NCI-H1048 (cell line): ENCODE data around the gene ZNF831.

ENCODE experiments used
- DNase-seq: peaks from one replicate; lab custom pipeline; 2025; lab: John Stamatoyannopoulos, UW

Gene ZNF831

GRCh38 chr20:59163631-59164530, at the start of gene ZNF831:
Gene ZNF831 (plus strand): TSS chr20:59163821. CDS start chr20:59191020, 27,199 bp downstream.
- DNase-seq: no peak

GRCh38 chr20:59117526-59117925, 46.1 kb upstream of the ZNF831 start:
- DNase-seq: no peak

DNA sequence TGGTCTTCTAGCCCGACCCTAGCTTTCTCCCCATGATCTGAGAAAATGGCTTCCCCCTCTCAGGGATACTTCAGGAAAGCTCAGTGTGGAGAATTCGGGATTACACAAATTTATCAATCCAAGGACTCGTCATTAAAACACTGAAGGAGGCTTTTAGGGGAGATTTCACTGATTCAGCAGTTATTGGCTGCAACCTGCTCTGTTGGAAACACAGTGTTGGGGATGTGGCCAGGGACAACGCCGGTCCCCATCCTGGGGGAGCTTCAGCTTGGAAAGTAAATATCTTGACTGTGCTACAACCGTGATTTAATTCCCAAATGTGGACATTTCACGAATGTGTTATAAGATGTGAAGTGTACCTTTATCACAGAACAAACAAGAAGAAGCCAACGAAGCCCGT, 44.8 kb upstream of the ZNF831 start:
- no peak for DNase-seq

GRCh38 chr20:59120491-59120890, 43.1 kb upstream of the ZNF831 start:
- DNase-seq: no peak

DNA sequence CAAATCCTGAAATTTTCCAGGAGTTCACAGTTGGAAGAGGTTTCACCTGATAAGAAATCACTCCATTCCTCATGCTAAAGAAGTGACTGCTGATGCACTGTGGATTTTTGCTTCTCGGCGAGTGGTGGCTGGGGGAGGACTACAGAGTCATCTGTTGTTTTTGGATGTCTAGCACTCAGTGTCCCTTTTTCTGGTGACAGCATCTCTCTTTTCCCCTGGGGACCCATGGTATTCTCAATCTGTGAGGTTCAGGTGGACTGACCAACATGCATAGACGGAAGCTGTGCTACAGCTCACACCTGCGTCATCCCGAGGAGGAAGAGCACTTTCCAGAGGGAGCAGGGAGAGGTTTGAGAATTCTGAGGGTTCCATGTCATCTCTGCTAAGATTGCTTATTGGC, 42.7 kb upstream of the ZNF831 start:
- no peak for DNase-seq

DNA sequence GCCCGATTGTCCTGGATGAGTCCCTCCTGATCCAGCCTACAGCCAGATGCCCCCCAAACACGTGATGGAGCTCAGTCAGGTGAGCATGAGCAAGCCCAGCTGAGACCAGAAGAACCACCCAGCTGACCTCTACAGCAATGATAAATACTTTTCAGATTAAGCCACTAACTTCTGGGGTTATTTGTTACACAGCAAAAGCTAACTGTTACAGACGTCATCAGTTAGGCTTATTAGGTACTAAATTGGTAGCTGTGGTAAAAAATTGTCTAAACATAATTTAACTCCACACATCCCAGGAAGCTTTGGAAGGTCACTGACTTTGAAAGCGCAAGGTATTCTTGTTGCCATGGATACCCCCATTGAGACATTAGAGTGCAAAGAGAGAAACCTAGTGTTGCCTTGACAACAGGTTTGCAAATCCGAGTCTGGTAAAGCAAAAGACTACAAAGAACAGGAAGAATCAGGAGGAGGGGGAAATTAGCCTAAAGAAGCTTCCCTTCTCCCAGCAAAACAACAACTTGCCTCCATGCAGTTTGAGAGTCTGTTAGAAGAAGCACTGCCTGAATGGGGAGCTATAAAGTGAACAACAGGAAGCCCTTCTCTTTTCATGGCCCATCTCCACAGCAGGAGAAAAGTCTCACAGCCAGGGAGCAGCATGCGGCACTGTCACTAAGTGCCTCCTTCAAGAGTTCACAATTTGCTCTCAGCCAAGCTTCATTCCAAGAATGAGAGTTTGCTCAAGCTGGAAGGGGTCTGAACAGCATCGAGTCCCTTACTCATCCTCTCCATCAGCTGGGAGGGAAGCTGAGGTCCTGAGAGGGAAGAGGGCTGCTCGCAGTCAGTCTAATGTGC, 41.7 kb upstream of the ZNF831 start:
- no peak for DNase-seq

- DNase-seq: no peak
Observed at GRCh38 chr20:59122566-59122919, 41.1 kb upstream of the ZNF831 start.

DNA sequence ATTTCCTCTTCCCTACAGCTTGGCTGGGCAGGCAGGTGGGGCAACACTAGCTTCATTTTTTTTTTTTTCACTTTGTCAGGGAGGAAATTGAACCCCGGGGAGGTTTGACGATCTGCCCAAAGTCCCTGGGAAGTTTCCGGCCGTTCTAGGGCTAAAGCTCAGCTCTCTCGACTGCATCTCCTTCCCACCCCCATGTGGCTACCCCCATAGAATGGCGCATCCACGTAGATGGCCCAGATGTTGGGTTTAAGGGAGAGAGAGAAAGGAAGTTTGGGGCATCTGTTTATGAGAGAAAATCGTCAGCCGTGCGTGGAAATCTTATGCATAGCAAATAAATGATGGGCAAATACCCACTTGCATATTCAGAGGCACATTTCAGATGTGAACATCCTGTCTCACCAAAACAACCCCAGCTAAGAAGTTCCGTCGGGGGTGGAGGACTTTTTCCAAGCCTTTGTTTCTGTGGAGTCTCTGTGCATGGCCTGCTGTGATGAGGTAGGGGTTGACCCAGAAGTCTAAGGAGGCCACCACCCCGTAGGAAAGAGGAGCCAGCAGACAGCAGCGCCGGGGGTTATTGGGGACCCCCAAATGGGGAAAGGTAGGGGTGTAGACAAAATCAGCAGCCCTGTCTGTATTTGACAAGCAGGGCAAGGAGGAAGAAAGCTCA, 40.5 kb upstream of the ZNF831 start:
- no peak for DNase-seq

- DNase-seq: no peak
Observed at GRCh38 chr20:59123678-59124255, 39.9 kb upstream of the ZNF831 start.

DNA sequence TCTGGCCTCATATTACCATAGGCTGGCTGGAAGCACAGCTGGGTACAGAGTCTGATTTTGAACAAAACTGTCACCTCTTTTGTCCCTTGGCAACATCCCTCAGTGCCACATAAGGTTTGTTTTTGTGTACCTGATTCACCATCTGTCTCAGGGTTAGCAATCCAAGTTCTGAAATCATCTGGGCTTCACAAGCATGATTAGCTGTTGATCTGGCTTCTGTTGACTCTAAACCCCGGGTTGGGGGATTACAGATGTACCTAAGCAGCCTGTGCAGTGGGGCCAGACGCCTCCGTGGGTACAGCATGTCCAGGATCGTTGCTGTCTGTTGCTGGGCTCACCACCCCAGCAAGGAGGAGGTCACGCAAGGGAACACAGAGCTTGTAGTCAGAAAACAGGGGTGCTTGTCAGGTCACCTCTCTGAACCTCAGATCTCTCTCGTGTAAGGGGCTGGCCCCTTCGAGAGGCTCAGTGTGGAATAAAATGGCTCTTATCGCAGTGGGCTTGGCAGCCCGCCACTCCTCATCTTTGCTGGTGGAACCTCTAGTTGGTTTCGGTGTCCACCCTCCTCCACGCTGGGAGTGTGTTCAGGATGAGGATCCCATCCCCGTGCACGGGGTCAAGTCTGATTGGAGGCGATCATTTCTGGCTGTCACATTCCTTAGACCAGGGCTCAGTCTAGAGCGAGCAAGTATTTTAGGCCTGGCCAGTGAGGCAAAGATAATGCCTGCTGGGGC, 39.2 kb upstream of the ZNF831 start:
- DNase-seq: no peak

DNA sequence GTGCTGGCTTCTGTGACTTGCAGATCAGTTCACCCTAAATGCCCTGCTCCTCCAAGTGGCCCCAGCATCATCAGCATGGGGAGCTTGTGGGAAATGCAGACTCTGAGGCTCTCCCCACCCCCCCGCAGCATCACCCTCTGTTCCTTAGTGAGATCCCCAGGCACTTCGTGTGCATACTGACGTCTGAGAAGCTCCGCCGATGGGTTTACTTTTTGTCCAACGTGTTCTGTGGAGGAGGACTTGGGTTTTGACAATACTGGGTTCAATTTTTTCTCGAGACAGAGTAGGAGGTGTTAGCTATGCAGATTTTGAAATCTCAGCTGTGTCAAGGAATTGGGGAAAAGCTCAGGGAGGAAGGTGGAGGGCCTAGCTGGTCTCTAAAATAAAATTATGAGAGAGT, 38.3 kb upstream of the ZNF831 start:
- no peak for DNase-seq

DNA sequence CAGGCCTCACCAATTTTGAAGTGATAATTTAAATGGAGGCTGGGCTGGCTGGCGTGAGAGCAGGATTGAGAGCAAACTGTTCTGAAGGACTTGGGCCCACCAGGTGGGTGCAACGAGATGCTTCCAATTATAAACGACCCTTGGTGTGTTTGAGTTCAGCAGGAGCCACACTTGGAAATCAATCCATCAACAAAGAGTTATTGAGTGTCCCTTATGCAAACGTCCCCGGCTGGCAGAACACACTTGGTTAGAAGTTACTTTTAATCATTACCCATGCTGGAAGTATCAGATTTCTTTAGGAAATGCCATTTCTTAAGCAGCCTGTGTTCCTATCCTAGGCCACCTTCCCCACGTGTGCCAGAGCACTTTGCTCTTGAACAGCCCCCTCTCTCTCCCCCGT, 37.8 kb upstream of the ZNF831 start:
- no peak for DNase-seq

DNA sequence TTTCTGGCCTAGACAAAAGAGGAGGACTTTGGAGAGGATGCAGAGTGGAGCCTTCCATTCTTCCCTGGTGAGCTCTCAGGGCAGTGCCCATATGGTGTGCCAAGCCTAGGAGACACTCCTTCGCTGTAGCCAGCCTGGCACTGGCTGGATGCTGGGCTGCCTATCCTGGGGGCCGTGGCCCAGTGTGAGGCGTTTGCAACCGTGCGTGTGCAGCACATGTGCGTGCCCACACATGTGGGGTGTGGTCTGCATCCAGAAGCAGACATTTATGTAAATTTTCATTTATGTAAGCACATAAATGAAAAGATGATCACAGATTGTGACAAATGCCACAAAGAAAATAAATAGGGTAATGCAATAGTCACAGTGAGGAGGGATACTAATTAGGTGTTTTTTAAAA, 35.8 kb upstream of the ZNF831 start:
- no peak for DNase-seq

- DNase-seq: no peak
Observed at GRCh38 chr20:59131551-59132285, 31.9 kb upstream of the ZNF831 start.

DNA sequence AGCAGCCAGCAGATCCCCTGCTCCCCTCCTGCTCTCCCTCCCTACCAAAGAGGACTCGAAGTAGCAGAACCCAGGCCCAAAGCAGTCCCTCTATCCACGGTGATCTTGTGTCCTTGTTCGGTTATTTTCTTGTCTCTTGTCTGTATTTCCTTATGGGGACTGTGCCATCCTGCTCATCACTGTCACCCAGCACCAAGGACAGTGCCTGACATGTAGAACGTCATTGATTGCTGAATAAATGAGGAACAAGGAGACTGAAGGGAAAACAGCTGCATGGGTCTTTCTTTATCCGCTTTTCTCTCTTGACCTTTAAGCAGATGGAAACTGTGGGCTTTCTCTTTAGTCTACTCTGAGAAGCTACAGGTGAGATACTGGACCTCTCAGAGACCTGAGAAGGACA, 29.4 kb upstream of the ZNF831 start:
- no peak for DNase-seq

- DNase-seq: no peak
Observed at GRCh38 chr20:59135093-59135492, 28.5 kb upstream of the ZNF831 start.

GRCh38 chr20:59136027-59136426, 27.6 kb upstream of the ZNF831 start:
- DNase-seq: no peak

GRCh38 chr20:59137532-59137931, 26.1 kb upstream of the ZNF831 start:
- DNase-seq: no peak

GRCh38 chr20:59138114-59138748, 25.4 kb upstream of the ZNF831 start:
- DNase-seq: no peak

DNA sequence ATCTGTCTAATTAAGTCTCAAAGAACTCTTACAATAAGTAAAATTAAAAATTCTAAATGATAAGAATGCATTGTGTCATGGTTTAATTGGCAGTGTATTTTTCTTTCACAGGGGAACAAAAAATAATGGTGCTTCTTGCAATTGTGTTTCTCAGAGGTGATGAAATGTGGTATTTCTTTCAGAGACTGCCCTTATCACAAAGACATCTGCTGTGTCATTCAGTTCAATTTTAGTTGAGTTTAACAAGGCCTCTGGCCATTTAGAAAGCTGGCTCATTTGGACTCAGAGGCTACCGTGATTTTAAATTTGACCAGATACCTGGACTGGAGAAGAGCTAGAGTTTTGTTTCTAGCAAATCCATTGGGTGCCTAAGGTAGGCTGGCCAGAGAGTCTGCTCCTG, 23.6 kb upstream of the ZNF831 start:
- DNase-seq: no peak
